ENCODE data around the gene TMA7B. TPM values are rescaled to one million over a fixed set of nuclear protein-coding genes. Genes with fewer than 3 reads are reported as not detected.
A peak's percentile ranks its signal among the peaks of the same experiment; 100 is the strongest.

The TMA7B gene
- total and polyA plus RNA-seq, 10 of the 15 experiments (the other 5 are each of a cell fraction or from before 2014, with no cell fraction given) = 0.33 to 2.9 (median 1.8) TPM

- TF ChIP-seq SMARCA5 (IDR thresholded peaks at IDR 0.05) = peak; percentile 81; the same call in 1 of the 2 replicates
- TF ChIP-seq RELB (IDR thresholded peaks at IDR 0.05; ENCODE audit: low read depth) = peak; percentile 69; the same call in 1 of the 2 replicates
- TF ChIP-seq EZH2 (IDR thresholded peaks at IDR 0.05; ENCODE audit: borderline replicate concordance, control insufficient read depth, low read depth, low read length) = no peak
- peak; percentile 26 for TF ChIP-seq SP1 (IDR thresholded peaks at IDR 0.05; ENCODE audit: low read depth, low read length)
These were observed 3.1 kb upstream of the TMA7B start (continued) for GRCh38 chr22:39956932-39957664.

- no peak overlapping the region for H3K4me2 ChIP-seq (ENCODE audit: control insufficient read depth, insufficient read depth)
- 0 out of 2 replicates have a peak, but pooled peaks cover 2% of the 10 kb centered on the region for H3K79me2 ChIP-seq (ENCODE audit: control insufficient read depth, insufficient read depth, low read length)
- H3K27ac ChIP-seq (ENCODE audit: control insufficient read depth, insufficient read depth) = no peak overlapping the region
- intact Hi-C loops (cut with micrococcal nuclease; ENCODE audit: unreplicated experiment) (no loop called here), in situ Hi-C loops (cut with MboI) (no loop called here)
- H3K4me3 ChIP-seq = no peak overlapping the region
- CTCF ChIA-PET = interaction anchor here (2.4 kb wide), 1 partner anchor 25 kb away, joined by 11 read pairs; no protein-coding TSS in a partner anchor
- SMC1A ChIA-PET (ENCODE audit: uncharacterized antibody, unreplicated experiment) = interaction anchor here (2.7 kb wide), 1 partner anchor 49 kb away, joined by 16 read pairs; no protein-coding TSS in a partner anchor
- peaks cover 54% of the 10 kb centered on the region for H3K4me1 ChIP-seq (ENCODE audit: control insufficient read depth, insufficient read depth, low read length)
- no peak for DNase-seq (ENCODE audit: low read depth, low spot score)
- peaks cover 27 to 43% of the 10 kb centered on the region in 2 experiments; a peak in 3 of 4 replicates for H3K36me3 ChIP-seq (ENCODE audit: control insufficient read depth in 2 of 2, insufficient read depth in 2 of 2, low read length in 1 of 2)
- peaks cover 2% of the 10 kb centered on the region; the same call in 2 of the 3 replicates for H3K9me3 ChIP-seq (replicated peaks; ENCODE audit: control insufficient read depth, insufficient read depth, low read length)
- no peak for TF ChIP-seq CUX1 (IDR thresholded peaks at IDR 0.05; ENCODE audit: insufficient replicate concordance, low read depth, low read length)
- peak; percentile 65; the same call in 1 of the 2 replicates for TF ChIP-seq ZNF24 (IDR thresholded peaks at IDR 0.05)
- TF ChIP-seq IRF5 (IDR thresholded peaks at IDR 0.05; ENCODE audit: borderline replicate concordance) = no peak
- TF ChIP-seq PBX3 (IDR thresholded peaks at IDR 0.05; ENCODE audit: insufficient replicate concordance, low read depth, low read length) = no peak
- H3K27me3 ChIP-seq (replicated peaks in 1 of 2; ENCODE audit: control insufficient read depth in 2 of 2, insufficient read depth in 2 of 2, low read length in 1 of 2) = no peaks in the 10 kb centered on the region
- BruUV-seq (replicated peaks) = no TSS peak
- no peak overlapping the region for H2AFZ ChIP-seq (ENCODE audit: control insufficient read depth, low read depth, low read length)
- RAD21 ChIA-PET (ENCODE audit: unreplicated experiment) = interaction anchor here (1.6 to 1.7 kb wide), 2 partner anchors 12 to 59 kb away, joined by 5 to 13 read pairs; no protein-coding TSS in a partner anchor
- WGBS (ENCODE audit: insufficient coverage, insufficient replicate concordance, low lambda C conversion rate, missing lambda C conversion rate) = 83% methylated on average over 8 of the region's 8 CpGs
- H4K20me1 ChIP-seq (ENCODE audit: control insufficient read depth, insufficient read depth) = peaks cover 7% of the 10 kb centered on the region; the same call in 1 of the 2 replicates
- no peak overlapping the region for H3K9ac ChIP-seq (ENCODE audit: control insufficient read depth, insufficient read depth, low read length)
- no peak for ATAC-seq
- FAIRE-seq = no peak
- POLR2A ChIA-PET = no interaction called here
These were observed 2.0 kb upstream of the TMA7B start for GRCh38 chr22:39958009-39958711.

Data from GM12878 (cell line).